ENCODE measurements around the gene PTBP3.

DNA sequence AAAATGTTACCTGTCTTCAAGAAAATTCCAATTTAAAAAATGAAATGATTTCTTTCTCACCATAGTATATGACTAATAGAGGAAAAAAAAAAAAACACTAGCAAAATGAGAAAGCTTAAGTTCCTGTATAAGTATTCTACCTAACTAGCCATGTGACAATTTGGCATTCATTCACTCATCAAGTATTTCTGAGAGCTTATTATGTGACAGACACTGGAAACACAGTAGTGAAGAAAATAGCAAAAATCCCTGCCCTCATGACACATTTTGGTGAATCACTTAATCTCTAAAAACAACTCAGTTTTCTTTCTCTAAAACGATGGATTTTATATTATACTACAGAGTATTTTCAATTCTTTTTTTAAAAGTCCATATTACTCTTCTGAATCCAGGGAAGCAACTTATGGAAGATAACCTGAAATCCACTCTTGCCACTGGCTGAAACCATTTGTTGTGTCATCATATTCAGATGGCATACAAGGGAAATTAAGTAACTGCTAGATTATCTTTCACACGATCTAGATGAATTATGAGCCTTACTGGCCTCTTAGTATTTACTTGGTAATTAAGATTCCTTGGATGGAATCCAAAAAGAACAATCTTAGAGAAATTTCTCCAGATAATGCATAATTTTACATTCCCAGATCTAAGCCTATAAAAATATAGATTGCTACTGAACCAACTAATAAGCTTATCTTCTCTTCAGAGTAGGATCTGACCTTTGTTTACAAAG lies 5.5 kb downstream of the PTBP3 start:
- TF ChIP-seq CTCF (IDR thresholded peaks at IDR 0.05) (no peak), POLR2A (IDR thresholded peaks at IDR 0.05) (no peak)
